IPS-11a (cell line): Measurements from ENCODE around the gene SLF2.
A peak's percentile ranks its signal among the peaks of the same experiment; 100 is the strongest.
"Not testable (repeated sequence)": the region's sequence is repeated elsewhere in the genome, so short reads cannot be mapped to it uniquely, and the experiment has no call there.

Experiments
- H3K4me3 ChIP-seq: one replicate; pipeline ENCODE4 v1.5.1; 2013; ENCODE audit warnings: low read depth, low read length, control low read depth

SLF2 gene

GRCh38 chr10:100945754-100946153, 33.0 kb downstream of the SLF2 start:
- no peak overlapping the region for H3K4me3 ChIP-seq

GRCh38 chr10:100948916-100949315, 36.2 kb downstream of the SLF2 start:
- H3K4me3 ChIP-seq = no peak overlapping the region

DNA sequence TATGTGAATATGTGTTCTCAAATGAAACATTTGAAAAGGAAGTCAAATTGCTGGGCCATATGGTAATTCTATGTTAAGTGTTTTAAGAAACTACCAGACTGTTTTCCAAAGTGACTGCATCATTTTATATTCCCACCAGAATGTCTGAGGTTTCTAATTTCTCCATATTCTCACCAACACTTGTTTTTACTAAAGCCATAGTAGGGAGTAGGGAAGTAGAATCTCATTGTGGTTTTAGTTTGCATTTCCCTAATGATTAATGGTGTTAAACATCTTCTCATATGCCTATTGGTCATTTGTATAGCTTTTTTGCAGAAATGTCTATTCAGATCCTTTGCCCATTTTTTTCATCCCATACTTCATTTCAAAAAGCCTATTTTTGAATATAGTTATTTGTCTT, 47.5 kb downstream of the SLF2 start:
- no peak overlapping the region for H3K4me3 ChIP-seq

- no peak overlapping the region for H3K4me3 ChIP-seq
Measured at GRCh38 chr10:100962351-100963080, 49.8 kb downstream of the SLF2 start.

DNA sequence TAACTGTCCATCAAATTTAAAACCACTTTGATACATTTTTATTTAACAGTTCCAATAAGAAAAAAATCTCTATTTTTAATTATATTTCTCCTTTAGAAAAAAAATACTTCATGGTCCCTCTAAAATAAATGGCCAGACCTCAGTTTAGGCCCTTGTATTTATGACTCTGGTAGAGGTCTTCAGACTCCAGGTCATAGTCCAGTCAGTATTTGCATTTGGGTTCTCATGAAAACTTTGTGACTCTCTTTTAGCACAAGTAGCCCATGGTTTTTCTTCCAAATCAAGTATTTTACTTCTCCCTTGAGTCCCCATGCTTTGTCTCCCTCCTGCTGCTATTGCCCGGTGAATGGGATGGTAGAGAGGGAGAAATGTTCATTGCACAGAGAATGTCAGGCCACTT, 51.1 kb downstream of the SLF2 start:
- no peak overlapping the region for H3K4me3 ChIP-seq

DNA sequence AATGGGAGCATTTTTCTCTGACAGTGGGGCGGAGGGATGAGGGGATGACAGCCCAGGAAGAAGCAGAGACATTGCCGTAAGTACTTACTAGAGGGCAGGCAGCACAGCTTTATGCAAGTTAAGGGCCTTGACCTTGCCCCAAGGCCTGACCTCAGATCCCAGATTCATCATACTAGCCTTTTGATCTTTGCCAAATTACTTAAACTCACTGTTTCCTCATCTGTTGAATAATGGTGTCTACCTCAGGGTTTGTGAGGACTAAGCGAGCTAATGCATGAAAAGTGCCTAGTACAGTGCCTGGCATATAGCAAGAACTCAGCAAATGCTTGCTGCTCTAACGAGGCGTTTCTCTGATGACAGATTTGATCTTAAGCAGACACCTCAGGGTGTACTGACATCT, 53.1 kb downstream of the SLF2 start:
- no peak overlapping the region for H3K4me3 ChIP-seq

DNA sequence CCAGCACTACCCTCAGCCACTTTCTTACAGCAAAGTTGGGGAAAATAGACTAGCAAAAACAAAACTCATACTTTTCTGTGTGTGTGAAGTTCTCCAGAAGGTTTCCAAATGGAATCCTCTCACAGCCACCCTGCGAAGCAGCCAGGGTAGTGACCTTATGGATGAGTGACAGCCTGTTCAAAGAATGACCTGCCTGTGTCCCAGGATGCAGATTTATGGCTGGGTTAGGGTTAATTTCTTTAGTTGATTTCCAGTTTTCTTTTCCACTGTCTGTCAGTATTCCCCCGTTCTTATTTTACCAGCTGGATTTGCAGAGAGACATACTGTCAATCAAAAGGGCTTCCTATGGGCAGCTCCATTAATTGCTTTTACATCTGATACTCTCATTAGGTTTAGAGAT, 54.1 kb downstream of the SLF2 start:
- no peak overlapping the region for H3K4me3 ChIP-seq

DNA sequence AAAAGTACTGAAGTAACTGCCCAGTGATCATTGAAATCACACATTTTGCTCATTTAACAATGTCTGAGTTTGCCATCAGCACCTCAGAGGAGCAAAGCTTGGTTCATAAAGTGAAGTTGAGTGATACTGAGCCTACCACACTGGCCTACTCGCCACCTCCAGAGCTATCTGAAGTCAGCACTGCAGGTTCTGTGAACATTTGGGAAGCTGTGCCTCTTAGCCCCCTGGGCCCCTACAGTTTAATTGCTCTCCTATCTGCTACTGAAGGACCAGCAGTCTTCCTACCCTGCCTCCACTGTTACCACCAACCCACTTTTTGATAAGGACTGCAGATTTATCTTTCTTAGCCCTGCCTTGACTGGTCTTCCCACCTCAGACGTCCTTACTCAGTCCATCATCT, 54.6 kb downstream of the SLF2 start:
- no peak overlapping the region for H3K4me3 ChIP-seq

- no peak overlapping the region for H3K4me3 ChIP-seq
Measured at GRCh38 chr10:100968062-100968736, 55.4 kb downstream of the SLF2 start.

GRCh38 chr10:100968863-100969186, 56.1 kb downstream of the SLF2 start:
- peak overlapping the region; percentile 36 for H3K4me3 ChIP-seq

- H3K4me3 ChIP-seq = peak within 1 kb of the TSS; percentile 36
Measured at GRCh38 chr10:100969187-100970075, 56.7 kb downstream of the SLF2 start, which contains the start of gene SEMA4G. TSS of gene SEMA4G (plus strand) at chr10:100969504. CDS start at chr10:100972913, 3,409 bp downstream.

- H3K4me3 ChIP-seq = peak overlapping the region; percentile 36
Measured at GRCh38 chr10:100970076-100970913, 57.5 kb downstream of the SLF2 start.

- H3K4me3 ChIP-seq = no peak overlapping the region
Measured at GRCh38 chr10:100970914-100971811, 58.4 kb downstream of the SLF2 start.

DNA sequence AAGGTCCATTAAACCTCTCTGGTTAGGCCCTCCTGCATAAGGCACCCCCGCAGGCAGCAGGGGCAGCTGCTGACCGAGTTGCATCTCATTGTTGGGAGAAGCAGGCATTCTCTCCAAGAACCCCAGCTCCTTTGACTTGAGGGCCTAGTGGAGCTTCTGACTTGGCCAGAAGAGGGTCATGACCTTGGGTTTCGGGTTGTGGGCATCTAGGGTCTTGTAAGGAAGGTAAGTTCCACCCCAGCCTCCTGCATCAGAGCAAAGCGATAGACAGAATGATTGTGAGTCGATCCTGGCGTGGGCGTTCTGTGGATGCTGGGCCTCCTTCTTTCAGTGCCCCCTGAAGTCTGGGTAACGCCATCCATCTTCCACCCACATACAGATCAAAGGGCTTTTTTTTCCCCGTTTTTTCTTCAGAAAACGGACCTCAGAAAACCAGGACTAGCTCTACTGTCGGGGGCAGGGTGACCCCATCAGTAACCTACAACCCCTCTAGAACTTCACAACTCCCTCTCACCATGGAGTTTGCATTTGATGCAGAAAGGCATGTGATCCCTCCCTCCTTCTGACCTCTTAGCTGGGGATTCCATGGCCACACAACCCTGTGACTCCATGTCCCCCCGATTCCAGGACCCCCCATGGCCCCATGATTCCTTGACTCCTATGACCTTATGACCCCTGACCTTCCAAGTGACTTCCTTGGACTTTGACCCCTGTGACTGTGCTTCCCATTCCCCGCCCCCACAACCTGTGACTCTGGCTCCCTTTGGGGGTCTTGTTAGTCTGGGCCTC, 59.5 kb downstream of the SLF2 start:
- H3K4me3 ChIP-seq = no peak overlapping the region

DNA sequence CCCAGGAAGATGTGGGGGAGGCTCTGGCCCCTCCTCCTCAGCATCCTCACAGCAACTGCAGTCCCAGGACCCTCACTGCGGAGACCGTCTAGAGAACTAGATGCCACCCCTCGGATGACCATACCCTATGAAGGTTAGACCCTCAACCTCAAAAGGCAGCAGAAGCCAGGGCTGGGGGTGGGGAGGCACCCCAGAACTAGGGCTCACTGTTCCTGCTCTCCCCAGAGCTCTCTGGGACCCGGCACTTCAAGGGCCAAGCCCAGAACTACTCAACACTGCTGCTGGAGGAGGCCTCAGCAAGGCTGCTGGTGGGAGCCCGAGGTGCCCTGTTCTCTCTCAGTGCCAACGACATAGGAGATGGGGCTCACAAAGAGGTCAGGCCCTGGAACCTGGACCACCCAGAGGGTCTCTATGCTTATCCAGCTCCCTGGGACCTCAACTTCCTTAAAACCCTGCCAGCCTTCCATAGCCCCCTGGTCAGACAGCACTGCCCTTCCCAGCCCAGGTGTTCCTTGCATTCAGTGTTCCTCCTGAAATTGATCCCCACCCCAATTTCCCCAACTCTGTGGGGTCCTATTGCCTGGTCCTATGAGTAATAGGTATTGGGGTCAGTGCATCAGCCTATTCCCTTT, 60.3 kb downstream of the SLF2 start:
- no peak overlapping the region for H3K4me3 ChIP-seq

- H3K4me3 ChIP-seq = not testable (repeated sequence)
Measured at GRCh38 chr10:100975397-100975796, 62.6 kb downstream of the SLF2 start.

DNA sequence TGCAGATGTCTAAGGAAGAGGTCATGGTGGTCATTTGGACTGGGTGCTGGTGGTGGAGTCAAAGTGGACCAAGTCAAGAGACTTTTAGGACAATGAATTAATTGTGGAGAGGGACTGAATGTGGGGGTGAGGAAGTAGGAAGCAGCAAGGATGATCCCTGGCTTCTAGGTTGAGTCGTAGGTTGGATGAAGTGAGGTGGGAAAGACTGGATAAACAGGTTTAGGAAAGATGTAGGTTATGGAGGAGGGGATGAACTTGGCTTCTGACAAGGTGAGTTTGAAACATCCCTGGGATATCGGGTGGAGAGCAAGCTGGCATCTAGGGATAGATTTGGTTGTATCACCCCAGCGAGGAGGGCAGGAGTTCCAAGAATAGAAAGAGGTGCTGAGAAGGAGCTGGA, 64.1 kb downstream of the SLF2 start:
- H3K4me3 ChIP-seq = no peak overlapping the region

DNA sequence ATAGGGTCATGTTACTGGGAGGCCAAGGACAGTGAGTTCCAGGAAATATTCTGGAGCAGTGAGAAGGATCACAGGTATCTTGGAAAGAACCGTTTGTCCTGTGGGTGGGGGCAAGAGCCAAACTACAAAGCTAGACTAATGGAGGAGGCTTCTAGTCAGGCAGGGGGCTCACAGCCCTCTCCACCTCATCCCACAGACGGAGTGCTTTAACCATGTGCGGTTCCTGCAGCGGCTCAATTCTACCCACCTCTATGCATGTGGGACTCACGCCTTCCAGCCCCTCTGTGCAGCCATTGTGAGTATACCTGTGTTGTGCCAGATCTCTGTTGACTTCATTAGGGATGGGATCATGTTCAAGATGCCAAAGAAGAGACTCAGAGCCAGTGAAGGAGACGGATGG, 64.7 kb downstream of the SLF2 start:
- H3K4me3 ChIP-seq = no peak overlapping the region
